Esophagus mucosa (tissue), 1 donor: ENCODE data around the gene DCC. TPM values are rescaled to one million over a fixed set of nuclear protein-coding genes. Genes with fewer than 3 reads are reported as not detected.

Experiments
- ATAC-seq: fragments of 200-7000 bp; cut with Tn5 transposase; one replicate; pipeline ENCODE4 v1.9.1; 2020
- total RNA-seq: library from RNA; stranded (reverse); gene quantifications from one replicate; pipeline ENCODE4 v1.2.4, GENCODE V29; 2023
- donor health status: DM: yes; HTN: yes; CAD: no.

The DCC gene
- total RNA-seq, 1 donor from 2014 or later, result not detected

DNA sequence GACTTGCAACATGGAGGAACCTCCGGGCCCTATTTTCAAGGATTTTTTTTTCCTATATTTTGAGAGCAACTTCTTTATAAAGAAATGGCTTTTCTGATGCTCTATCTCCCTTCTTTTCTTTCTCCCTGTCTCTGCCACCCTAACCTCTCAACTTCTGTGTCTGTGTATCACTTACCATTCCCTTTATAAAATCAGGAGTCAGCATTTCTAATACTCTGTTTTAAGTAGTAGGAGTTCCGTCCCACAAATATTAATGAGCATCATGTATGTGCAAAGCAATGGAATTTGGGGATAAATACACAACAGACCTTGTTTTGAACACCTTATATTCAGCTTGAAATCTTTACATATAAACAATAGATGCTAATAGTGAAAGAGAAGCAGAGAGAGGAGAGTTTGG lies 268.0 kb downstream of the DCC start:
- ATAC-seq, result no peak

DNA sequence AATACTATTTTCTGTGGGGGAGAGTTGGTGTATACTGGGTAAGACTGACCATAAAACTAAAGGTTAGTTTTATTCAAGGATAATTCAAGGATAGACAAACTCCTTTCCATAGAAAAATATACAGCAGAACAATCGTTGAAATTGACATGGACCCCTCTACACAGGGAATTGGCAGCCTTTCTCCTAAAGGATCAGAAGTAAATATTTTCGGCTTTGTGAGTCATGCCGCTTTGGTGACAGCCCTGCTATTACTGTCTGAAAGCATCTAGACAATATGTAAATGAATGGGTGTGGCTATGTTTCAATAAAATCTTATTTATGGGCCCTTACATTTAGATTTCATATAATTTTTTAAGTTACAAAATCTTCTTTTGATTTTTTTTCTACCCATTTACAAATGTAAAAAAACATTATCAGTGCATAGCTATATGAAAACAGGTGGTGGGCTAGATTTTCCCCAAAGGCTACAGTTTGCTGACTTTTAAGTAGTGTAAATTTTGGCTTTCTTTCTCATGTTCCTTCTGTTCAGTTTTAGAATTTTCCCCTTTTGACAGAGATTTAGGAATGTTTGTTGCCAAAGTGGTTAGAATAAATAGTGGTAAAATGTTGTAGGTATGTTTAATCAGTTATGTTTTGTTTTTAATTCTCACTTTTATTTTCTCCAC lies 270.6 kb downstream of the DCC start:
- ATAC-seq, result no peak

DNA sequence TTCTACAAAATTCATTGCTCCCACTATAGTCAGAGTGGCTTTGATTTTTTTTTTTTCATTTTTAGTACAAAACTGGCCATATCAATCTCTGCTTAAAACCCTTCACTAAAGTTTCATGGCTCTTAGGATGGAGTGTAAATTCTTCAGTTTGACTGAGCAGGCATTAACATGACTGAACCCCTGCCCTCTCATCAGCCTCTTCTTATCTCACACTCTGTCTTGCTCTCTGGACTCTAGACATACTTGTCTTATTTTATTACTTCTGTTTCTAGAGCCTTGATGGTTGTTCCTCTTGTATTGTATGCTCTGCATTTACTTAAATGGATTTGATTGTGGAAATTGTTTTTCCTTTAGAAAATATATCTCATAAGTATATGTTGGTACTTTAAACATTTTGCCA lies 272.4 kb downstream of the DCC start:
- no peak for ATAC-seq

DNA sequence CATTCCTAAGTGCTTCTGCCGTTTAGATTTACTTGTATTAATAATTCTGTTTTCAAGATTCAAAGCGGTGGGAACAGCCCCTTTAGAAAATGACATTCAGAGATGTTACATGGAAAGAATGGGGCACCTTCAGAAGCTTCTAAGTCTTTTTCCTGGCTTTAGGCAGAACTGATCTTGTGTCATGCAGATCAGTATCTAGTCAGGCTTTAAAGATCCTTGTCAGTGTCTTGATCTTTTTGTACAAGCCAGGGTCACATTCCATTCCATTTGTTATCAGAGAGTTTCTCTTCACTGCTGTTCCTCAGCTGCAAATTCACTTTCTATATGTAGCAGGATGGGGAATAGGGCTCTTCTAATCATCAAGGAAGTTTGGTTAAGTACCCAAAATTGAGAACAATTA lies 275.3 kb downstream of the DCC start:
- ATAC-seq, result no peak

DNA sequence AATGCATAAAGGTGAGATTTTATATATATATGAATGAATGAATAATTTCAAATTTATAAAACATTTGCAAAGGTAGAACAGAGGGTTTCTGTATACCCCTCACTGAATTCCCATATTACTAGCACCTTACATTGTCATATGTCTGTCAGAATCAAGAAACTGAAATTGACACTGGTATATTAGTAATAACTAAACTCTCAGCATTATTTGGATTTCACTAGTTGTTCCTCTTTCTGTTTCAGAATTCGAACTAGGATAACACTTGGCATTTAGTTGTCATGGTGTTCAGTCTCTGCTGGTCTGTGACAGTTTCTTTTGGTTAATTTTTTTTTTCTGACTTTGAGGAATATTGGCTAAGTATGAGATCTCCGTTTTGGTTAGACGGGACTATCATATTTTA lies 275.9 kb downstream of the DCC start:
- ATAC-seq, result no peak

DNA sequence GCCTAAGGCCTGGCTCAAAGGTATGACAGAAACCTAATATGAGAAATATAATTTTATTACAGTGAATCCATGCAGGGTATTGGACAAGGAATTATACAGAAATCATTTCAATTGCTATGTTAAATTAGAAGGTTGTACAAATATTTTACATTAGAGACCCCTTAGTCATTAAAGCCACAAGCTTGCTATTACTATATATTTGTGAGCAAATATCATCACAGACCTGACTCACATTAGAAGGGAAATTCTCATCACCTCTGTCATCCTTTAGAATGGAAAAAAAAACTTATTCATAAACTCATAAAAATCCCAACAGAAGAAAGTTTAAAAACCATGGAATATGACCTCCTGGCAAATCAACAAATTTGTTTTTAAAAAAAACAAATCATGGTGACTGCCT lies 277.9 kb downstream of the DCC start:
- no peak for ATAC-seq

DNA sequence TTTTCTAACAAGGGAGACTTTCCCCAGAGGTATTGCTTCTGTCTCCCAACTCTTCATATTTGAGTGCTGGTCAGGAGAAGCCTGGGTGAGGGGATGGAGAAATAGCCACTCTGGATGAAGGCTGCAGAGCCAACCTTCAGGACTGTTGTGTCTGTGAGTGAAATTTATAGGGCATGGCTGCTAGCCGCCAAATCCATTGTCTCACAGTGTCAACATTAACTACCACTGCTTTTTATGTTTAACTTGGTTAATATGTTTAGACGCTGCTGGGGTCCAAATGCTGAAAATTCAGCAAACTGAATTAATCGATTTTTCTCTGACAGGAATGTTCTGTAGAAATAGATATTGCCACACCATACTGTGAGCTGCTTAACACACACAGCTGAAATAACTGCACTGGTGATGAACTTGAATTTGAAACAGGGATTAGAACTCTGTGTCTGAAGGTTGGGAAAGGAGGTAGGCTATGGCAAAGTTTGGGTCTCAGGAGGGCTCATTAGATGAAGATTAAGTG lies 281.0 kb downstream of the DCC start:
- no peak for ATAC-seq

DNA sequence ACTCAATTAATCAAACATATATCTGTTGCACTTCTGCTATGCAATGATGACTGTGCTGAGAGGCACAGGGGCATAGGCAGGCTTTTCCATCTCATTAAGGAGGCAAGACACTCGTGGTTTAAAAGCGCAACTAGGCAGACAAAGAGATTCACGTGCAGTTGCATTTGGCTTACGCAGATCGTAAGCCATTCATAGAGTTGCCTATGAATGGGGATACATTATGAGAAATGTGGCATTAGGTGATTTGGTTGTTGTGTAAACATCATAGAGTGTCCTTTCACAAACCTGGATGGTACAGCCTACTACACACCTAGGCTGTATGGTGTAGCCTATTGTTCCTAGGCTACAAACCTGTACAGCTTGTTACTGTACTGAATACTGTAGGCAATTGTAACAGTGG lies 284.7 kb downstream of the DCC start:
- no peak for ATAC-seq

DNA sequence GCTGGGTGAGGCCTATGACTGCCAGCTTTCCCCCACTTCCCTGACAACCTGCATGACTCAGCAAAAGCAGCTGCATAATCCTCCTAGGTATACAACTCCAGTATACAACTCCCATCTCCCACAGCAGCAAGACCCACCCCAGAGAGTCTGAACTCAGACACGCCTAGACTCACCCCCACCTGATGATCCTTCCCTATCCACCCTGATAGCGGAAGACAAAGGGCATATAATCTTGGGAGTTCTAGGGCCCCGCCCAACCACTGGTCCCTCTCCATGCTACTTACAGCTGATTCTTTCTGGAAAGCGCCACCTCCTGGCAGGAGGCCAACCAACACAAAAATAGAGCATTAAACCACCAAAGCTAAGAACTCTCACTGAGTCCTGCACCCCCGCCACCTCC lies 296.5 kb downstream of the DCC start:
- no peak for ATAC-seq

DNA sequence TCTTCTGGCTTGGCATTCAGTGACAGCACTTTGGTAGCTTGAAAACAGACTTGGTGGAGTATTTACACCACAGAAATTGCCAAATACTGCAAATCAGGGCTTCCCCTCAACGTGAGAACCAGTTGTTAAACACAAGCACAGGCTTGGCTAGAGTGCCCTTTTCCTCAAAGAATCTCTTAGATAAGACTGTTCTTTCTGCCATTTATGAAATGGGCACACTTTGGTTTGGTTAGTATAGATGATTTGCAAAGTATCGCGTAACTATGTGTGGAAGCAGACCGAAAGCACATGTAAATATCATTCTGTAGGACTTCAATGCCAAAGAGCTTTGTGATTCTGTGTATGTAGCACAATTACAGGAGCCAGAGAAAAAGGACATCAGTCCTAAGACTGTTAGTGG lies 308.2 kb downstream of the DCC start:
- ATAC-seq, result no peak

DNA sequence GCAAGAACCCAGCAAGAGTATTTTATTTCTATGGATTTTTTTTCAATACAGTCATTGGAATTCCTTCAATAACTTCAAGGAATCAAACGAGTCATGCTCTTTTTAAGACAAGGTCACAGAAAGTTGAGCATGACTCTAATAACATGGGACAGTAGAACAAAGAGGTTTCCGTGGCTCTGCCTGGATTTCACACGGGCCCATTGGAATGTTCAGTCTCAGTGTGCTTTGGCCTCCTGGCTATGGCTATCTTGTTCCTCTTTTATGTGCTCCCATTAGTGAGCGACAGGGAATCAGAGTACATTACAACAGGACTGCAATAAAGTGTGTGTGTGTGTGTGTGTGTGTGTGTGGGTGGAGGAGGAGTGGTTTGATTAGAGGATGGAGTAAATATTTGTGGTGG lies 312.4 kb downstream of the DCC start:
- no peak for ATAC-seq

DNA sequence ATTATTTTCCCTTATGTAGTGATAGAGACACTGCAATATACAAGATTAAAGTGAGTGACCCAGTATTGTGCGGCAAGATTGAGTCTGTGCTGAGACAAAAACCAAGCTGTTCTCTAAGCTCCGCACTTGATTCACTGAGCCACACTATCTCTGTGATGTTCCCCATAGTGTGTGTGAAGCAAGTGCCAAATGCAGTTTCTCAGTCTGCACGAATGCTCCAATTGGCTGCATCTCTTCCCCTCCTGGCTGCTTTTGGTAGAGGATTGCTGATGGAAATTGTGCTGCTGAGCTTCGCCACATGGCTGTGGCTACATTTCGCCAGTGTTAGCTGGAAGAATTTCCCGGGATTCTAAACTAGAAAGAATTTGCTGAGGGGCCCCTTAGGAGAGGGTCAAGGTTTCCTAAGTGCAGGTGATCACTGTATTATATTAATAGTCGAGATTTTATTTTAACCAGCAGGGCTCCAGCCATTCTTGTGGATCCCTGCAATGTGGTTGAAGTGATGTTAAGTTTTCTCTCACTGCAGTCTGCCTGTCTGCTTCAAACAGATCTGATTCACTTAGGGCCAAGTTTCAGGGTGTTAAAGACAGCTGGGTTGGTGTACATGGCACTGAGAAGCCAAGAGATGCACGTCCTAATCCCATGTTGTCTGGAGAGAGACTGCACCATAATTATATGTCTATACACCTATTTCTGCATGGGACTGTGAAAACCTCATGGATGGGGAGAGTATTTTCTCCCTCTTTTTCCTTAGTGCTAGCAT lies 317.2 kb downstream of the DCC start:
- ATAC-seq, result no peak

DNA sequence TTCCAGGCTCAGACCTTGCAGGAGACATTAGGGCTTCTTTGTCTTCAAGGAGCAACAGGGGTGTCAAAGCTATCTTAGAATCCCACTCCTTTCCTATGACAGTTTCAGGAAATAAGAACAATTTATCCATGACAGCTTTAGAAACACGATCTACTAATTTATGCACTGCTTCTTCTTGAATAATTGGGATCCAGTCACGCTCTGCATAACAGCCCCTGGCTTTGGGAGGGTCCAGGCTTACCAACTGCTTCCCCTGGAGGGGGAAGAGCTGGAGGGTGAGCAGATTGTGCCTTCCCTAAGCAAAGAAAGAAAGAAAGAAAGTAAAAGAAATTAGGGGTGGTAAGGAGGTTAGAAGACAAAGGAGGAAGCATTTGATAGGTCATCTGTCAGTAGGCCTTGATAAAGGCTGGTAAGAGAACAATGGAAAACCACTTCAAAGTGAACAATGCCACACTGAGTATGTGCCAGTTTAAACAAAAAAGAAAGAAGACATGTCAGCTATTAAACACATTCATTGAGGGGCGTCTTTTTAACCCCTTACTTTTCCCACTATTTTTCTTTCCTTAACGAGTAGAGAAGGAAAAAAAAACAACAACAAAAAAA lies 327.6 kb downstream of the DCC start:
- ATAC-seq, result no peak

DNA sequence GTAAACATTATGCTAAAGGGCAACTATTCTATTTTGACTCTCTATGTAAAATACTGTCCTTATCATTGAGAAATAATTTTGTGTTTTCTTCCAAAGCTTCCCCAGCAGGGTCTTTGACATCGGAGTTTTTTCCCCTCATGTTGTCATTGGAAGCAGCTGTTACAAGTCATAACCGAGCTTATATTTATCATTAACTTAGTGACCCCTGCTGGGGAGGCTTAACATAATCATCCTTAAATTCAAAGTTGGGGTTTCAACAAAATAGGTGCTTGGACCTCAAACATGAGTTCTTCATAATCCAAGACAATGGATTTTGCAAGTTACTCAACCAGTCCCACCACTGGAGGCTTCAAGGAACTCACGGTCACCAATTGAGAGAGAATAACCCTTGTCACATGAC lies 330.9 kb downstream of the DCC start:
- ATAC-seq, result no peak

DNA sequence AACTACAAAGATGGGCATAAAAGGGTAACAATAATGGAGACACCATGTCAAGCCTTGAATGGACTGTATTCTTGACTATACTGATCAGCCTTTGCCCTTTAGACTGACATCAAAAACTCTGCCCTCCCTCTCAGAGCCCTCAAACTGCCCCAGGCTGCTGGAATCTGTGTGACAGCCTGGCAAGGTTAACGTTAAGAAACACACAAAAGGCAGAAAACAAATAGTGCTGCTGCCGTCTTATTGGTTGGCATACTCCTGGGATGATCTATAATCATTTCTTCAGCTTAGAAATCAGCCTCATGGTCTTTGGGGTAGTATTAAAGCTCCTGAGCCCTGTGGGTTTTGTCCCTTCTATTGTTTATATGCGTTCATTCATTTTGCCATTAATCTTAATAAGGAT lies 338.0 kb downstream of the DCC start:
- ATAC-seq, result no peak

DNA sequence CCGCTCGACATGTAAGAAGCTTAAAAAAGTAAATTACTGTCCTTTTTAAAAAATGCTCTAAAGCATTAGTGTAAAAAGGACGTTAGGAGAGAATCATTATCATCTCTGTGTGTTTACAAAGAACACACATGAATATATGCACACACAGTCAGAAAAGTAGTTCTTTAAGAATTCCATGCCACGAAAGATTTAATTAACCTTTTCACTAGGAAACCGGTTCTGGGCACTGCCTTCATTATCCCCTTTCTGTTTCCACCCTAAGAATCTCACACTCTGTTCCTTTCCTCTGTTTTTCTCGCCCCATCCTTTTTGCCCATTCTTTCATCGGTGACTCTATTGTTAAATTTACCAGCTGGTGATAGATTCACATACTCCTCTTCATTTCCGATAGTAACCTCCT lies 338.6 kb downstream of the DCC start:
- ATAC-seq, result no peak

DNA sequence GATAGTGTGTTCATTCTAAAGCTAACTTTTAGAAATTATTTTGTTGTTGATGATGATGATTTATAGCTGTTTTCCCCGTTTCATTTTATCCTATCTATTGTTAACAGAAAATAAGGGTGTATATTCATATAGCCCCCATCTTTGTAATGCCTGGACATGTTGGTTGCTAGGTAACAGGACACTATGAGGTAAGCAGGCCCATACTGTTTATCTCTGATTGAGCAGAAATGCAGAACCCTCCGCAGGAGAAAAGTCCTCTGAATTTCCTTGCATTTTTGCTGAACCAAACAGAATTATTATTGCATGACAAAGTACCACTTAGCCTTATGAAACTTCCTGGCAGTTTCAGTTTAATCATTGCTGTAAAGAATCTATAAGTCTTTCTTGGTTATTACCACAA lies 339.4 kb downstream of the DCC start:
- ATAC-seq, result no peak

DNA sequence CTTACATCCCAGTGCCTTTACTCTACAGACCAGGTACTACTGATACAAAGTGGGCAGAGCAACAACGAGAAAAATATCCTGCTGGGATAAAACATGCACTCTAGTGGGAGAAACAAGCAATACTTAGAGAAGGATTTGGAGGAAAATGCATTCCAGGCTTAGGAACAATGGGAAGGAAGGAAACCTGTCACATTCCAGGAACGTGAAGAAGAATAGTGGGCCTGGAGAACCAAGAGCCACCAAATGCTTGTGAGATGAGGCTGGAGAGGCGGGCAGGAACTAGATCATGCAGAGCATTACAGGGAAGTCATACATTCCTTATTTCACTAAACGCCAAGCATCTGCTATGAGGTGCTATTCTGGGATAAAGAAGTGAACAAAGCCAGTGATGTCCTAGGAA lies 342.3 kb downstream of the DCC start:
- ATAC-seq, result no peak

DNA sequence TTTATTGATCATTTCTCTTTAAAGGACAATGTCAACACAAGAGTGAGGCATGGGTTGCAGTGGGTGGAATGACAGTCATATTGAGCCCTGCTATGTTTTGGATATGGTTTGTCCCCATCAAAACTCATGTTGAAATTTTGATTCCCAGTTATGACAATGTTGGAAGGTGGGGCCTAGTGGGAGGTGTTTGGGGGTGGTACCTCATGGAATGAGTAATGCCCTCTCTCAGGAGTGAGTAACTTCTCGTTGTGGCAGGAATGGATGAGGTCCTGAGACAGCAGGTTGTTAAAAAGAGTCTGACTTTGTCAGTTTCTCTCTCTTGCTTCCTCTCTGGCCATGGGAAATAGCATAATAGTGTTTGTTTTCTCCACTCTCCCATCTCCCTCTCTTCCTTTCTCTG lies 345.3 kb downstream of the DCC start:
- no peak for ATAC-seq

DNA sequence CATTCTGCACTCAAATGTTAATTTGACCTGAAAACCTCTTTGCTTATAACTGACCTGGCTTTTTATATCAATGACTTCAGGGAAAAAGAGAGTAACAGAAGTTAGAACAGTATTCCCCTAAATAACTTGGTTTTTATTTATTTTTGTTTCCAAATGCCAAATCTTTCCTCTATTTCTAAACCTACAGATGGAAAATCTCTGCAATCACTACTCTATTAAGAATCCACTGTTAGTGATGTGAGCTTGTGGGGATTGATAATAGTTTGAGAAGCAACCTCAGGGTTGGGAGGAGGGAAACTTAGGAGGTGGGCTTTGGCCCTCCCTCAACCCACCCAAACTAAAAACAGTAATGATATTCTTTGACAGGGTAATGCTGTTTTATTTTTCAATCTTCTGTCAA lies 351.8 kb downstream of the DCC start:
- ATAC-seq, result no peak

DNA sequence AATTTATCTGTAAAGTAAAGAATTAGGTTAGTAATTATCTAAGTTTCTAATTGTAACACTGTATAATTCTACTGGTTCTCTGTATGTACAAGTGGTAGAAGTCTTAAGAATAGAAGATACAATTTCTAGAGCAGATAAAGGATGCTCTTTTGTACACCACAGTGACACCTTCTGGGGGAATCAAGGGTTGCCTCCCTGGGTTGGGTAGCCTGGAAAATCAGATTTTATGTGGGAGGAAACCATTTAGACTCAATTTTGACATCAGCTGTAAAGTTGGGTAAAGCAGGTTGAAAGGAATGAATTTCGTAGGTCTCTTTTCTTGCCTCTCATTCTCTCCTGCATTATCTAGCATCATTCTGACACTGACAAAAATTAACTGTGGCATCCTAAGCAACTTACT lies 354.8 kb downstream of the DCC start:
- ATAC-seq, result no peak

DNA sequence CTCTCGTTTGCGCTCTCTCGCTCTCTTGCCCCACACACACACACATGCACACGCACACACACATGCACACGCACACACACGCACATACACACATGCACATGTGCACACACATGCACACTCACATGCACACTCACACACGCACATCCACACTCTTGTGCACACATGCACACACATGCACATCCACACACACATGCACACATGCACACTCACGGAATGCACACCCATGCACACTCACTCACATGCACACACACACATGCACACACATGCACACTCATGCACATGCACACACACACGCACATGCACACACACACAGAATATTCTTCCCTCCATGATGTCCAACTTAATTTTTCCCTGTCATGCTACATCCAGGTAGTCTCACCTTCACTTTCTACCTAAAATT lies 360.1 kb downstream of the DCC start:
- no peak for ATAC-seq

DNA sequence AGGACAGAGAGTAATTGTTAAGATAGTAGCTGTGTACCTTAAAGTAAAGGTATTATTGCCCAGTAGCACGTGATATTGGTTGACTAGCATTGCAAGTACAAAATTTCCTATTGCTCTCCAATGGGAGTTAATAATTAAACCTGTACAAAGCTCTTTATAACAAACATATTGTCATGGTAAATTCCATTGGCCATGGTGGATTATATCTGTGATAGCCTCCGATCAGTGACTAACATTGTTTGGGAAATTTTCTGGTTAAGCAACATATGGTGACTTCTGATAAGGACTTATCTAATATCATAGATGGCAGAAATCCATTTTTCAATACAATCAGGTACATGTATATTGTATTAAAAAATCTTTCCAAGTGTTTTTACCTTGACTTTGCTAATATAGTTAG lies 360.8 kb downstream of the DCC start:
- ATAC-seq, result no peak
